ENCODE results near the gene POLK.
"Not testable (repeated sequence)": the region's sequence is repeated elsewhere in the genome, so short reads cannot be mapped to it uniquely, and the experiment has no call there.

GRCh38 chr5:75607341-75607740, 95.7 kb downstream of the POLK start:
- not testable (repeated sequence) for TF ChIP-seq EZH2 (IDR thresholded peaks at IDR 0.05; ENCODE audit: insufficient read depth, poor library complexity, severe bottlenecking); EZH2phosphoT487 (IDR thresholded peaks at IDR 0.05; ENCODE audit: insufficient read depth, low read depth)
